Measurements from ENCODE around the gene AP5Z1. TPM values are rescaled to one million over a fixed set of nuclear protein-coding genes. Genes with fewer than 3 reads are reported as not detected.

The AP5Z1 gene
- total and polyA plus RNA-seq, 2 donors (not counting 1 experiment from before 2014, with no cell fraction given): 99.7 to 113 TPM

DNA sequence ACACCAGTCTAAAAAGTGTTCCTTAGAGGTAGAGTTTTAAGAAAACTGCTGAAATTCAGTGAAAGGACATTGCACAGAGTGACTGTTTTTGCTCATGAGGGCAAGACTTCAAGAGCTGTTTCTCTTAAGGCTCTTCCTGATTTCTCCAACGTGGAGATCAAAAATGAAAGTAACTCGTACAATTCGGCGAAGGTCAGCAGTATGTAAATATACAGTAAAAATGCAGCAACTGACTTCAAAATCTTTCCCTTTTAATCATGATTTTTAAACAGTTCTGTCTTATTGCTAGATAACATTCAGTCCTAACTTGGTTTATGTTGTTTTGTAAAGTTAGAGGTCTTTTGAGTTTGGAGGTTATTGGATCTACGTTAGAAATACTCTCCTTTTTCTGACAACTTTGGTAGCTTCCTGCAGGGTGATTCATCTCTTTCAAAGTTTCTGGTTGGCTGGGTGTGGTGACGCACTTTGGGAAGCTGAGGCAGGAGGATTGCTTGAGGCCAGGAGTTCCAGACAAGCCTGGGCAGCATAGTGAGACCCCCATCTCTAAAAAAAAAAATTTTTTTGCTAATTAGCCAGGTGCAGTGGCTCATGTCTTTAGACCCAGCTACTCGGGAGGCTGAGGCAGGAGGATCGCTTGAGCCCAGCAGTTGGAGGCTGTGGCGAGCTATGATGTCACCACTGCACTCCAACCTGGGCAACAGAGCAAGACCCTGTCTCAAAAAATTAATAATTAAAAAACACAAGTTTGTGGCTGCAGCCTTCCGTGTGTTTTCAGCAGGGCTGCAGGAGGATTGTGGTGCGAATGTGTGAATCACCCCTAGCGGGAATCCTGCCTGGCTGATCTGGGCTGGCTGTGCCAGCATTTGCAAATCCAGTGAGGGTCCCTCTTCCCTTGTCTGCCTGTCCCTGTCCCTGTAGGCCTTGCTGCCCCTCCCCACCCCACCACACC, 29.2 kb upstream of the AP5Z1 start:
- Histone ChIP-seq H3K4me1 (ENCODE audit: control insufficient read depth in 2 of 2, insufficient read depth in 2 of 2, low read length in 2 of 2) (peaks cover 17 to 42% of the 10 kb centered on the region in 2 donors), H4K20me1 (ENCODE audit: control insufficient read depth, insufficient read depth, low read length, poor library complexity, severe bottlenecking) (peaks cover 16% of the 10 kb centered on the region), H3K27me3 (replicated peaks in 1 of 4; ENCODE audit: control extremely low read depth in 1 of 4, control insufficient read depth in 3 of 4, insufficient read depth in 4 of 4, low read length in 3 of 4) (no peaks in the 10 kb centered on the region), H3K9ac (ENCODE audit: low read length) (peak overlapping the region; percentile 58), H3K4me2 (replicated peaks; ENCODE audit: low read depth, low read length, poor library complexity, severe bottlenecking) (peak overlapping the region; percentile 85), H3K36me3 (replicated peaks in 1 of 2; ENCODE audit: control extremely low read depth in 1 of 2, control insufficient read depth in 1 of 2, extremely low read depth in 1 of 2, insufficient read depth in 2 of 2, low read length in 1 of 2) (peaks cover 0 to 32% of the 10 kb centered on the region in 2 experiments), H2AFZ (ENCODE audit: insufficient read depth, low read depth, low read length, poor library complexity, severe bottlenecking) (peak overlapping the region; percentile 37), H3K4me3 (ENCODE audit: control extremely low read depth in 1 of 5, extremely low read depth in 1 of 5, insufficient read depth in 1 of 5, low read depth in 2 of 5, low read length in 4 of 5) (peak overlapping the region; percentile 36 to 76 (median 55)), H3K79me2 (ENCODE audit: control insufficient read depth, insufficient read depth, low read length) (peaks cover 64% of the 10 kb centered on the region), H3K27ac (ENCODE audit: low read length in 2 of 2) (peak overlapping the region; percentile 70 to 78), H3K9me3 (ENCODE audit: control extremely low read depth in 1 of 3, control insufficient read depth in 2 of 3, insufficient read depth in 1 of 3, low read length in 2 of 3) (no peaks in the 10 kb centered on the region)
- Mint-ChIP-seq H3K4me3 (peak overlapping the region; percentile 82), H3K4me1 (peaks cover 46% of the 10 kb centered on the region), H3K27me3 (no peaks in the 10 kb centered on the region), H3K9me3 (ENCODE audit: insufficient read depth) (no peaks in the 10 kb centered on the region), H3K27ac (peak overlapping the region; percentile 95)
- no peak for ATAC-seq (ENCODE audit: low read depth)
- DNase-seq: peak; percentile 53
- intact Hi-C loops (cut with micrococcal nuclease): loop anchor here (1.0 kb wide), 2 partner anchors 20 to 29 kb away; partner anchors contain the start of gene AP5Z1
- POLR2A ChIA-PET: interaction anchor here (1.3 to 1.8 kb wide), 2 partner anchors 29 to 104 kb away, joined by 6 to 10 read pairs; partner anchors contain the start of gene AP5Z1
- 83% methylated on average over 7 of the region's 12 CpGs for WGBS (ENCODE audit: insufficient coverage)
- CTCF ChIA-PET: interaction anchor here (0.7 to 2.6 kb wide), 6 partner anchors 8 to 135 kb away, joined by 3 to 8 read pairs (median 4); no protein-coding TSS in a partner anchor
- TF ChIP-seq CTCF (IDR thresholded peaks at IDR 0.05) (no peak), EZH2 (IDR thresholded peaks at IDR 0.05; ENCODE audit: borderline replicate concordance, insufficient read depth, low read depth, low read length, poor library complexity, severe bottlenecking) (no peak)

Data from B cell (primary cell).